Fibroblast of upper back skin (primary cell): Measurements from ENCODE around the gene DLK1.

Experiments
- DNase-seq: peaks from one replicate; pipeline ENCODE4 v3.0.0-alpha.2; 2013

Gene DLK1

GRCh38 chr14:100726550-100727085, at the start of gene DLK1:
DLK1 (plus strand) TSS chr14:100726892; CDS start chr14:100727069, 177 bp downstream.
- DNase-seq, result no peak

DNA sequence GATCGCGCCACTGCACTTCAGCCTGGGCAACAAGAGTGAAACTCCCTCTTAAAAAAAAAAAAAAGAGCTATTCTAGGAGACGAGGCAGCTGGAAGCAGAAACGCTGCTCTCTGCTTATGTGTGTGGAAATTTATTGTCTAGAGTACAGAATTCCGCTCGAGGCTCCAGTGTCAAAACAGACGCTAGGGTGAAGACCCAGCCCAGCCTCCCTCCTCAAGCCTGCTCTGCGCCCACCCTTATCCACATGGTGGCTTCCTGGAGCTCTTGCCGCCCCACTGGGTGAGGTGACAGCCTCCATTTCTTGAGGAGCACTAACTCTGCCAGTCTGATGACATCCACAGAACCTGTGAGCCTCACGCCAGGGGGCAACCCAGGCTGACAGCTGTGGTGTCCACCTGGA, 49.5 kb upstream of the DLK1 start:
- DNase-seq, result no peak

- peak; percentile 79 for DNase-seq
Observed at GRCh38 chr14:100677554-100678468, 48.9 kb upstream of the DLK1 start.

- peak; percentile 46 for DNase-seq
Observed at GRCh38 chr14:100678469-100678828, 48.2 kb upstream of the DLK1 start.

DNA sequence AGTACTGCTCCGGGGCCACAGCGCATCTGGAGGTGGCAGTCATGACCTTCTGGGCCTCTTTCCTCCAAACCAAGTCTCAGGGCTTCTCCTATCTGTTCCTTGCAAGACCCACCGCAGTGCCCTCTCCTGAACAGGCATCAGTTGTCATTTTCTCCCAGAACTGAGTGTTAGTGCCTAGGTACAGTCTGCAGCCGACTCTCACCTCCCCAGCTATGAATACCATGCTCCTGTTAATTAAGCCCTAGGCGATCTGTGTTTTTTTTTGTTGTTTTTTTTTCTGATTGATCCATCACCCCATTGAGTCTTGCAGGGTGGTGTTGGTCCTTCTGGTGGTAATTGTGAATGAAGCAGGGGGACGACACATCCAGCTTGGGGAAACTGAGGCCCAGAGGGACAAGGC, 47.5 kb upstream of the DLK1 start:
- no peak for DNase-seq

GRCh38 chr14:100679707-100680438, 46.8 kb upstream of the DLK1 start:
- peak; percentile 85 for DNase-seq

DNA sequence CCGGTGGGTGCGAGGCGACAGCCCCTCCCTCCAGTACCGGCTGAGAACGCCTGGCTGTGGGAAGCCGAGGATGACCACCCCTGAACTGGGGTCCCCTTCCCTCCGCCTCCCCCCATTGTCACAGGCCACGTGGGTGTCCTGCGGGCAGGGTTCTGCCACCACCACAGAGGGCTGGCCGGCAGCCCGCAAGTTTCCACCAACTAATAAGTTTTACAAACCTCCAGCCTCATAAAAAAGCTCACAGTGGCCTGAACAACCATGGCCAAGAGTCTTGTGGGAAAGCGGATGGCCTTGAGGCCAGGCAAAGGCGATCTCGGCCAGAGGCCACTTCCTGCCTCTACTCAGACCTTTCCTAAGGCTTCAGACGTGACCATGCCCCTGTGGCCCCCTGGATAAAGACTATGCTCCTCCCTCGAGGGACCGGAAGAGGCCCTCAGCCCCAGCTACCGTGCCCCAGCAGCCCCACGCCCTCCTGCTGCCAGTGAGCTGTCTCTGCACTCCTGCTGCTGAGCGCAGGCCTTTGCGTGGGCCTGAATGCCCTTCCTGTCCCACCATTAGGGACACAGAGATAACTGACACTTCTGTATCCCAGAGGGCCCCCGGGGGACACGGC, 46.1 kb upstream of the DLK1 start:
- no peak for DNase-seq

GRCh38 chr14:100681111-100681510, 45.6 kb upstream of the DLK1 start:
- DNase-seq, result no peak

DNA sequence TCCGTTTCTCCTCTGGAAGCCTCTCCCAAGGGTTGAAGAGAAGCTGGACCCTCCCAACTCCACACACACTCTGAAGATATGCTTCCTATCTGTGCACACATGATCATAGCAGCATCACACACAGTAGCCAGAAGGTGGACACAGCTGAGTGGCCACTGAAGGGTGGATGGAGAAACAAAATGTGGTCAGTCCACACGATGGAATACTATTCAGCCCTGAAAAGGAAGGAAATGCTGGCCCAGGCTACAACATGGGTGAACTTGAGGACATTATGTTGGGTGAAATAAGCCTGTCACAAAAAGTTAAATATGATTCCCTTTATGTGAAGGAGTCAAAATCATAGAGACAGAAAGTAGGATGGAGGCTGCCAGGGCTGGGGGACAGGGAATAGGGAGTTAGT, 43.9 kb upstream of the DLK1 start:
- DNase-seq, result no peak

DNA sequence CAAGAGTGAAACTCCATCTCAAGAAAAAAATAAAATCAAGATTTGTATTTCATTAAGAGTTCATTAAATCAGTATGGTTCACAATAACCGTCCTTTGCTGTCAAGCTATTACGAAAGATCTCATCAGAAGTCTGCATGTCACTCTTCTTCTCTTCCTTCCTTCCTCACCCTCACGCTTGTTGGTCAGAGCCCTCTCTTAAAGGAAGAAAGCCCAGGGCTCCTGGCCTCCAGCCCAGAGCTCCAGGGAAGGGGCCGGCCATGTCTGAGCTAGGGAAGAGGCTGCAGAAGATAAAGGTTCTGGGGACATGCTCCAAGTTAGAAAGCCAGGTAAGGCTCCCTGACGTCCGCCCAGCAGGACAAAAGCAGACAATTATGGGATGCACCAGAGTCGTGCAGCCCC, 43.1 kb upstream of the DLK1 start:
- no peak for DNase-seq

DNA sequence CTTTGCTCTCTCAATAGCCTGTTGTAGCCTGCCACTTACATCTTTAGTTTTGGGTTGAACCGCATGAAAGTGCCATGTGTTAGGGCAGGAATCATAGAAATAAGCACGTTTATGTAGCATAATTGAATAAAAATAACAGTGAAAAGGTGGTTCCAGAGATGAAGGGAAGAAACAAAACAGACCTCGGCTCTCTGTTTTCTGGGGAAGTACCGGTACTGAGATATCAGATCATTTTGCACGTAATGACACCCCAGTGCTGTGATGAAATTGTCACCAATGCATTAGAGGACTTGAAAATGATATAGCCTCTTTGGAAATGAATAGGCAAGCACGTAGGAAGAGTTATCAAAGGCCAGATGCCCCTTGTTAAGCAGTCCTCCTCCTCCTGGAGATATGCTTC, 42.5 kb upstream of the DLK1 start:
- DNase-seq, result no peak

- DNase-seq, result no peak
Observed at GRCh38 chr14:100684961-100685360, 41.7 kb upstream of the DLK1 start.

- no peak for DNase-seq
Observed at GRCh38 chr14:100686858-100687257, 39.8 kb upstream of the DLK1 start.

DNA sequence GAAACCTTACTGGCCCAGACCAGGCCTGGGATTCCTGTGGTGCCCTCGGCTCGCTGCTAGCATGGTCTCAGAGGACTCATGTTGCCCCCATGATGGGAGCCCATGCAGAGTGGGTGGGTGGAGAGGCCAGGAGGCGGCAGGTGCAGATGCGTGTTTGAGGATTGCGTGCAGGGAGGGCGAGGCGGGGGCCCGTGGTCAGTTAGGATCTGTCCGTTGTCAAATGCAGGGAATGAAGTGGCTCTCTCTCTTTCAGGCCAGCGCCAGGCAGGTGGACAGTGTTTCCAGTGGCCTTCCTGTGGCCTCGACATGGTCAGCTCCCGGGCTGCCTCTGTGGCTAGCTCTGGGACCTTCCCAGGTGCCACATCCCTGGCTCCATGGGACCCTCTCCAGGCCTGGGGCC, 39.3 kb upstream of the DLK1 start:
- DNase-seq, result no peak

- DNase-seq, result no peak
Observed at GRCh38 chr14:100688051-100688450, 38.6 kb upstream of the DLK1 start.

GRCh38 chr14:100688598-100689461, 37.9 kb upstream of the DLK1 start:
- DNase-seq, result peak; percentile 72

GRCh38 chr14:100690672-100691071, 36.0 kb upstream of the DLK1 start:
- no peak for DNase-seq

DNA sequence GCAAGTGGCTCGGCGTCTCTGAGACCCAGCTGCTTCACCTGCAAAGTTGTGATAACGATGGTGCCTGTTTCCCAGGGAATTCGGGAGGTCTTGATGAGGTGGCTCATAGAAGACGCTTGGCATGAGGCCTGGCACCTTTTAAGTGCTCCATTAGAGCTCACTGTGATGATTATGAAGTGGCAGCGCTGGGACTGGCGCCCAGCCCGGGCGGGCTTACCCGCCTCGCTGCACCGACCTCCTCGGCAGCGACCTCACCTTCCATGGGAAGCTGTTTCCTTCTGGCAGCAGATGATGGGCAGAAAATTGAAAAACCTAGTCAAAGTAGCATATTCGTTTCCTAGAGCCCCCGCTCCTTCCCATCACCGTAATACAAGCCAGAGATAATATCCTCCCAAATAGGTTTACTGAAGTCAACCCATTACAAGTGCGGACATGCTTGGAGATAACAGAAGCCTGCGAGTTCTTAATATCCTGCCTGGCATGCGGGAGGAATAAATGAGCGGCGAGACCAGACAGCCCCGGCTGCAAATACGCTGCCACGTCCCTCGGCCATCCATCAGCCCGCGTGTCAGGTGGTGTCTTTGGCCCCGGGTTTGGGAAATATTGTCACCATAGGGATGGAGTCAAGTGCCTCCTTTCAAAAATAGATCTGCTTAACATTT, 35.2 kb upstream of the DLK1 start:
- no peak for DNase-seq

DNA sequence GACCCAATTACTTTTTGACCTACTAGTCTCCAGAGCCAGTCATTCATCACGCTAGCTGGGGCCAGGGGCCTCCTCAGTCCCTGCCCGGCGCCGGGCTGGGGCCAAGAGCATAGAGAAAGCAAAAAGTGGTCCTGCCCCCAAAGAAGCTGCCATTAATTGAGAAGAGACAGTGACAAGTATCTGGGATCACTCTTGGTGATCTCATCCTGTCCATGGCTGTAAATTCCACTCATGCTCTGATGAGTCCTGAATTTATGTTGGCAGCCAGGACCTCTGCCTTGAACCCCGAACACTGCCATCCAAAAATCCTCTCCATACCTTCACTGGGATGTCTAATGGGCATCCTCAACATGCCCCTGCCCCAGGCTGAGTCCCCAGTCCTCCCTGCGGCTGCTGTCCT, 34.4 kb upstream of the DLK1 start:
- no peak for DNase-seq

- DNase-seq, result peak; percentile 82
Observed at GRCh38 chr14:100692859-100693558, 33.7 kb upstream of the DLK1 start.

GRCh38 chr14:100693877-100694578, 32.7 kb upstream of the DLK1 start:
- DNase-seq, result no peak
